HL-60 (cell line): ENCODE measurements around the gene EXOSC6.
"Not testable (repeated sequence)": the region's sequence is repeated elsewhere in the genome, so short reads cannot be mapped to it uniquely, and the experiment has no call there.

Source experiments
- DNase-seq, 2 experiments: peaks; one replicate each; pipeline ENCODE4 v3.0.0-alpha.2; 2010 to 2020; ENCODE audit warnings: low read depth in 1 of 2, low spot score in 1 of 2
- H3K27ac ChIP-seq: fragments of 250-450 bp; sonication (Bioruptor Pico); replicated peaks from 2 replicates; pipeline ENCODE4 v1.5.1; 2020; ENCODE audit warnings: mild to moderate bottlenecking, moderate library complexity
- H3K27me3 ChIP-seq: fragments of 250-450 bp; sonication (Bioruptor Pico); 2 replicates; pipeline ENCODE4 v1.5.1; 2021; ENCODE audit warnings: mild to moderate bottlenecking, moderate library complexity; ENCODE audit not compliant: insufficient read depth, poor library complexity, severe bottlenecking
- H3K4me3 ChIP-seq: replicated peaks from 2 replicates; pipeline ENCODE4 v1.5.1; 2011; ENCODE audit warnings: mild to moderate bottlenecking, control low read depth, low read length; ENCODE audit not compliant: insufficient read depth
- CTCF ChIP-seq: IDR thresholded peaks from one replicate; pipeline ENCODE4 v1.5.1; 2011; ENCODE audit warnings: low read length, control low read depth, inconsistent platforms; ENCODE audit not compliant: insufficient read depth
- GABPA ChIP-seq: IDR thresholded peaks from 2 replicates; pipeline ENCODE4 v1.6.1; 2012; ENCODE audit warnings: low read depth
- POLR2AphosphoS5 ChIP-seq: IDR thresholded peaks from 2 replicates; pipeline ENCODE4 v1.6.1; 2012; ENCODE audit warnings: low read depth
- SPI1 ChIP-seq: IDR thresholded peaks from 2 replicates; pipeline ENCODE4 v1.6.1; 2012; ENCODE audit warnings: low read depth, mild to moderate bottlenecking, borderline replicate concordance
- TF ChIP-seq, protein P1 (sequence below): IDR thresholded peaks from 2 replicates; pipeline ENCODE4 v1.6.1; 2012; ENCODE audit warnings: low read depth; ENCODE audit not compliant: insufficient replicate concordance

Gene EXOSC6

DNA sequence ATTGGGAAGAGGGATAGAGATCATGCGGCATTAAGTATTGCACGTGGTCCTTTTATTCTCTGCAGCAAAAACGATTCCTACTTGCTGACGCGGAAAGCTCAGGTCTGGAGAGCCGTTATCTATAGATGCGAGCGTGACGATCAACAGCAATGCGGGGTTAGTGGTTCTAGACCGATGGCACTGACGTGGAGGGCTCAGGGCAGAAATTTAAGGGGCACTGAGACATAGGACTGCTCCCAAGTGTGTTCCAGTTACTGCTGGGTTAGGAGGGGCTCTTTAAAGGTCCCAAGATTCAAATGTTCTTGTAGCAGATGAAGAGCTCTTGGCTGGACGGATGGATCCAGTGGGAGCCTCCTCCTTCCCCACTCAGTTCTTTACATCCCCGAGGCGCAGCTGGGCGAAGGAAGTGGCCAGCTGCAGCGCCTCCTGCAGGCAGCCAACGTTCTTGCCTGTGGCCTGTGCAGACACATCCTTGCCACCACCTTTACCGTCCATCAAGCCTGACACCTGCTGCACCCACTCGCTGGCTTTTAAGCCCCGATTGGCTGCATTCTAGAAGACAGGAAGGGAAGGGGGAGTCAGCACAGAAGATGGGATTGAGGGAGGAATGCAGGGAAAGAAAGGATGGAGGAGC lies 732 bp upstream of the EXOSC6 start:
- TF ChIP-seq CTCF, result peak; percentile 63
- no peak for TF ChIP-seq POLR2AphosphoS5
- no peak for TF ChIP-seq GABPA
- peak in 1 of 2 experiments; percentile 31 for DNase-seq
- no peak overlapping the region for H3K27ac ChIP-seq
- no peaks in the 10 kb centered on the region for H3K27me3 ChIP-seq
- H3K4me3 ChIP-seq, result no peak overlapping the region

- H3K27ac ChIP-seq, result peak overlapping the region; percentile 58
- DNase-seq, result peak; percentile 26 to 35
- H3K27me3 ChIP-seq, result no peaks in the 10 kb centered on the region
- peak overlapping the region; percentile 81 for H3K4me3 ChIP-seq
- TF ChIP-seq SPI1 (no peak), POLR2AphosphoS5 (no peak; the same call in 1 of the 2 replicates), CTCF (no peak), GABPA (no peak)
- TF ChIP-seq, protein P1, sequence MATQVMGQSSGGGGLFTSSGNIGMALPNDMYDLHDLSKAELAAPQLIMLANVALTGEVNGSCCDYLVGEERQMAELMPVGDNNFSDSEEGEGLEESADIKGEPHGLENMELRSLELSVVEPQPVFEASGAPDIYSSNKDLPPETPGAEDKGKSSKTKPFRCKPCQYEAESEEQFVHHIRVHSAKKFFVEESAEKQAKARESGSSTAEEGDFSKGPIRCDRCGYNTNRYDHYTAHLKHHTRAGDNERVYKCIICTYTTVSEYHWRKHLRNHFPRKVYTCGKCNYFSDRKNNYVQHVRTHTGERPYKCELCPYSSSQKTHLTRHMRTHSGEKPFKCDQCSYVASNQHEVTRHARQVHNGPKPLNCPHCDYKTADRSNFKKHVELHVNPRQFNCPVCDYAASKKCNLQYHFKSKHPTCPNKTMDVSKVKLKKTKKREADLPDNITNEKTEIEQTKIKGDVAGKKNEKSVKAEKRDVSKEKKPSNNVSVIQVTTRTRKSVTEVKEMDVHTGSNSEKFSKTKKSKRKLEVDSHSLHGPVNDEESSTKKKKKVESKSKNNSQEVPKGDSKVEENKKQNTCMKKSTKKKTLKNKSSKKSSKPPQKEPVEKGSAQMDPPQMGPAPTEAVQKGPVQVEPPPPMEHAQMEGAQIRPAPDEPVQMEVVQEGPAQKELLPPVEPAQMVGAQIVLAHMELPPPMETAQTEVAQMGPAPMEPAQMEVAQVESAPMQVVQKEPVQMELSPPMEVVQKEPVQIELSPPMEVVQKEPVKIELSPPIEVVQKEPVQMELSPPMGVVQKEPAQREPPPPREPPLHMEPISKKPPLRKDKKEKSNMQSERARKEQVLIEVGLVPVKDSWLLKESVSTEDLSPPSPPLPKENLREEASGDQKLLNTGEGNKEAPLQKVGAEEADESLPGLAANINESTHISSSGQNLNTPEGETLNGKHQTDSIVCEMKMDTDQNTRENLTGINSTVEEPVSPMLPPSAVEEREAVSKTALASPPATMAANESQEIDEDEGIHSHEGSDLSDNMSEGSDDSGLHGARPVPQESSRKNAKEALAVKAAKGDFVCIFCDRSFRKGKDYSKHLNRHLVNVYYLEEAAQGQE, result no peak
These were observed 752 bp downstream of the EXOSC6 start for GRCh38 chr16:70250748-70251628.

GRCh38 chr16:70249697-70250096 lies 2.0 kb downstream of the EXOSC6 start:
- not testable (repeated sequence) for H3K27me3 ChIP-seq, DNase-seq, H3K27ac ChIP-seq
- peak overlapping the region; percentile 81 for H3K4me3 ChIP-seq

GRCh38 chr16:70238773-70239172 lies 13.0 kb downstream of the EXOSC6 start:
- H3K27me3 ChIP-seq, H3K4me3 ChIP-seq, DNase-seq, H3K27ac ChIP-seq: not testable (repeated sequence)
- peak; percentile 37; the same call in 1 of the 2 replicates for TF ChIP-seq SPI1

- H3K27me3 ChIP-seq, H3K27ac ChIP-seq, DNase-seq, H3K4me3 ChIP-seq: not testable (repeated sequence)
These were observed 19.9 kb downstream of the EXOSC6 start for GRCh38 chr16:70231831-70232230.

DNA sequence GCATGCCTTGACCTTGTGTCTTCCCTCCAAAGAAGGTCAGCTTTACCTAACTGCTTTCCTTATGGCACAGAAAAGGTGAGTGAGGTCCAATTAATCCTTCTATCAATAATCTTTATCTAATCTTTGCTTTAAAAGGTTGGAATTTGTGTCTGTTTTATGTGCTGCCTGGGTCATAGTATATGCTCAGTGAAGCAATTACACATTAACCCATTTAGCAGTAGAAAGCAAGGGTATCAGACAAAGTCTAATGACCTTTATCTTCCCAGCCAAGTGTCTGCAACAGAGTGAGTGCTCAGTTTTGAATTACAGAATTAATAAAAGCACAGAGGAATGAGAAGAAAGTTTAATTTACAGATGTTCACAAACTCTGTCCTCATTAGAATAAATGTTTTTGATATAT lies 25.7 kb downstream of the EXOSC6 start:
- H3K27ac ChIP-seq, H3K27me3 ChIP-seq, DNase-seq, H3K4me3 ChIP-seq: not testable (repeated sequence)

GRCh38 chr16:70225430-70225829 lies 26.3 kb downstream of the EXOSC6 start:
- not testable (repeated sequence) for DNase-seq, H3K27ac ChIP-seq, H3K27me3 ChIP-seq, H3K4me3 ChIP-seq

DNA sequence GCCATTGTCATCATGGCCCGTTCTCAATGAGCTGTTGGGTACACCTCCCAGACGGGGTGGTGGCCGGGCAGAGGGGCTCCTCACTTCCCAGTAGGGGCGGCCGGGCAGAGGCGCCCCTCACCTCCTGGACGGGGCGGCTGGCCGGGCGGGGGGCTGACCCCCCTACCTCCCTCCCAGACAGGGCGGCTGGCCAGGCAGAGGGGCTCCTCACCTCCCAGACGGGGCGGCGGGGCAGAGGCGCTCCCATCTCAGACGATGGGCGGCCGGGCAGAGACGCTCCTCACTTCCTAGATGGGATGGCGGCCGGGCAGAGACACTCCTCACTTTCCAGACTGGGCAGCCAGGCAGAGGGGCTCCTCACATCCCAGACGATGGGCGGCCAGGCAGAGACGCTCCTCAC lies 27.1 kb downstream of the EXOSC6 start:
- DNase-seq, H3K27ac ChIP-seq, H3K4me3 ChIP-seq, H3K27me3 ChIP-seq: not testable (repeated sequence)

GRCh38 chr16:70223971-70224513 lies 27.7 kb downstream of the EXOSC6 start:
- not testable (repeated sequence) for H3K27me3 ChIP-seq, H3K4me3 ChIP-seq, DNase-seq, H3K27ac ChIP-seq

DNA sequence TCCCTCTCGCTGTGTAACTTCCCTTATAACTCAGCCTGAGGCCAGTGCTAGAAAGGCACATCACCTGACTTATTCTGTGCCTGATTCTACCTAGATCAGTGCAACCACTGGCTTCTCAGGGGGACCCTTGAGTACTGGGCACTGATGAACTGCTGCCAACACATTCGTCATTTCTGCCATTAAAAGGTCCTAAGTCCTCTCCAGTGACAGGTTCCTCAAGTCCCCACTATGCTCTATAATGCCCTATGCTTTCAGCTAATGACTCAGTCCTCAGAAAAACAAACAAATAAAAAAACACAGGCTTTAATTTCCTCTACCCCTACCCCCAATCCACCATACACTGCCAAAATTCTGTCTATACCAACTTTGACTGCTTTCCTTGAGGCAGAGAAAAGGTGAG lies 28.5 kb downstream of the EXOSC6 start:
- H3K27ac ChIP-seq, H3K4me3 ChIP-seq, H3K27me3 ChIP-seq, DNase-seq: not testable (repeated sequence)
